Measurements from ENCODE around the gene ABCC2.

DNA sequence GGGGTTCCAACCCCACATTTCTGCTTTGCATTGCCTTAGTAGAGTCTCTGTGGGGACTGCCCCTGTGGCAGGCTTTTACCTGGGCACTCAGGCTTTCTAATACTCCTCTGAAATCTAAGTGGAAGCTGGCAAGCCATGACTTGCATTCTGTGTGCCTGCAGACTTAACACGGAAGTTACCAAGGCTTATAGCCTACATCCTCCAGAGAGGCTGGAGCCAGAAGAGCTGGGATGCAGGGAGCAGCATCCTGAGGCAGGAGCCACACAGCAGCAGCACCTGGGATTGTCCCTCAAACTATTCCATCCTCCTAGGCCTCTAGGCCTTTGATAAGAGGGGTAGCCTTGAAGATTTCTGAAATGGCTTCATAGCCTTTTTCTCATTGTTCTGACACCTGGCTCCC is 22.1 kb upstream of the ABCC2 start:
- TF ChIP-seq, protein P1, sequence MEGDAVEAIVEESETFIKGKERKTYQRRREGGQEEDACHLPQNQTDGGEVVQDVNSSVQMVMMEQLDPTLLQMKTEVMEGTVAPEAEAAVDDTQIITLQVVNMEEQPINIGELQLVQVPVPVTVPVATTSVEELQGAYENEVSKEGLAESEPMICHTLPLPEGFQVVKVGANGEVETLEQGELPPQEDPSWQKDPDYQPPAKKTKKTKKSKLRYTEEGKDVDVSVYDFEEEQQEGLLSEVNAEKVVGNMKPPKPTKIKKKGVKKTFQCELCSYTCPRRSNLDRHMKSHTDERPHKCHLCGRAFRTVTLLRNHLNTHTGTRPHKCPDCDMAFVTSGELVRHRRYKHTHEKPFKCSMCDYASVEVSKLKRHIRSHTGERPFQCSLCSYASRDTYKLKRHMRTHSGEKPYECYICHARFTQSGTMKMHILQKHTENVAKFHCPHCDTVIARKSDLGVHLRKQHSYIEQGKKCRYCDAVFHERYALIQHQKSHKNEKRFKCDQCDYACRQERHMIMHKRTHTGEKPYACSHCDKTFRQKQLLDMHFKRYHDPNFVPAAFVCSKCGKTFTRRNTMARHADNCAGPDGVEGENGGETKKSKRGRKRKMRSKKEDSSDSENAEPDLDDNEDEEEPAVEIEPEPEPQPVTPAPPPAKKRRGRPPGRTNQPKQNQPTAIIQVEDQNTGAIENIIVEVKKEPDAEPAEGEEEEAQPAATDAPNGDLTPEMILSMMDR (IDR thresholded peaks at IDR 0.05) = no peak
- no peak for TF ChIP-seq POLR2A (IDR thresholded peaks at IDR 0.05)

Measured in body of pancreas (tissue), 4 donors.